HepG2 (cell line): Measurements from ENCODE around the gene BATF. TPM values are rescaled to one million over a fixed set of nuclear protein-coding genes. Genes with fewer than 3 reads are reported as not detected.

Source experiments
- EHMT2 ChIP-seq: fragments of 200-600 bp; sonication (generic); IDR thresholded peaks from 2 replicates; pipeline ENCODE4 v1.7.0; 2017; ENCODE audit warnings: antibody characterized with exemption, low read depth, low read length, borderline replicate concordance
- HMG20B ChIP-seq: conservative IDR thresholded peaks from 2 replicates; pipeline ENCODE4 v1.6.1; 2016; ENCODE audit warnings: missing genetic modification reagents, missing compliant biosample characterization
- LCORL ChIP-seq, 2 experiments: fragments of 450-650 bp in 1 of 2; sonication (generic) in 1 of 2; formaldehyde crosslinking in 1 of 2; IDR thresholded peaks; 2 replicates each; pipeline versions ENCODE4 v1.5.0 to v1.6.1; 2017 to 2020; ENCODE audit warnings: antibody characterized with exemption in 1 of 2, missing genetic modification reagents in 1 of 2
- PLRG1 ChIP-seq: fragments of 450-650 bp; conservative IDR thresholded peaks from 2 replicates; pipeline ENCODE4 v1.6.1; 2016
- REST ChIP-seq, 2 experiments: IDR thresholded peaks; 2 replicates each; pipeline ENCODE4 v1.6.1; 2011 to 2012; ENCODE audit warnings: low read length in 2 of 2, borderline replicate concordance in 1 of 2, low read depth in 1 of 2, mild to moderate bottlenecking in 1 of 2, moderate library complexity in 1 of 2
- STAT5B ChIP-seq: sonication (generic); formaldehyde crosslinking; IDR thresholded peaks from 2 replicates; pipeline ENCODE4 v1.4.0; 2020; ENCODE audit warnings: missing genetic modification reagents
- TBX3 ChIP-seq: fragments of 450-650 bp; IDR thresholded peaks from 2 replicates; pipeline ENCODE4 v1.6.1; 2017; ENCODE audit warnings: antibody characterized with exemption, mild to moderate bottlenecking, inconsistent platforms, borderline replicate concordance
- ZBTB7A ChIP-seq: sonication (generic); formaldehyde crosslinking; IDR thresholded peaks from 2 replicates; pipeline ENCODE4 v1.8.0; 2022; ENCODE audit warnings: mild to moderate bottlenecking, missing genetic modification reagents
- ZNF24 ChIP-seq: fragments of 450-650 bp; IDR thresholded peaks from 2 replicates; pipeline ENCODE4 v1.6.1; 2017; ENCODE audit warnings: antibody characterized with exemption, mild to moderate bottlenecking
- ZNF263 ChIP-seq: sonication (generic); formaldehyde crosslinking; IDR thresholded peaks from 2 replicates; pipeline ENCODE4 v1.4.0; 2020; ENCODE audit warnings: missing genetic modification reagents
- ZNF281 ChIP-seq: sonication (generic); formaldehyde crosslinking; IDR thresholded peaks from 2 replicates; pipeline ENCODE4 v1.4.0; 2020; ENCODE audit warnings: missing genetic modification reagents, borderline replicate concordance
- ZNF296 ChIP-seq: sonication (generic); formaldehyde crosslinking; conservative IDR thresholded peaks from 2 replicates; pipeline ENCODE4 v1.5.0; 2020; ENCODE audit warnings: mild to moderate bottlenecking, missing genetic modification reagents
- ZNF354B ChIP-seq: sonication (generic); formaldehyde crosslinking; IDR thresholded peaks from 2 replicates; pipeline ENCODE4 v1.8.0; 2022; ENCODE audit warnings: mild to moderate bottlenecking, missing genetic modification reagents
- ZNF557 ChIP-seq: sonication (generic); formaldehyde crosslinking; IDR thresholded peaks from 2 replicates; pipeline ENCODE4 v1.4.0; 2020; ENCODE audit warnings: missing genetic modification reagents
- ZNF570 ChIP-seq: sonication (generic); formaldehyde crosslinking; IDR thresholded peaks from 2 replicates; pipeline ENCODE4 v1.4.0; 2020; ENCODE audit warnings: mild to moderate bottlenecking, missing genetic modification reagents, borderline replicate concordance
- ZNF7 ChIP-seq: IDR thresholded peaks from 2 replicates; pipeline ENCODE4 v1.6.1; 2016; ENCODE audit warnings: missing biosample characterization, missing genetic modification reagents
- ZNF724P ChIP-seq: sonication (generic); formaldehyde crosslinking; IDR thresholded peaks from 2 replicates; pipeline ENCODE4 v1.8.0; 2022; ENCODE audit warnings: missing genetic modification reagents, borderline replicate concordance
- ZNF839 ChIP-seq: sonication (generic); formaldehyde crosslinking; IDR thresholded peaks from 2 replicates; pipeline ENCODE4 v1.4.0; 2020; ENCODE audit warnings: missing genetic modification reagents, mild to moderate bottlenecking, borderline replicate concordance
- polyA plus RNA-seq, 8 experiments: library from polyadenylated mRNA; depleted of rRNA in 3 of 8; stranded (reverse) in 7 of 8; unstranded in 1 of 8; fragments of >200 nt; fragmentation: Illumina TruSeq in 4 of 8; extraction: Trizol in 4 of 8; gene quantifications; 2 replicates each; pipeline versions ENCODE4 v1.2.1 to v1.2.3, GENCODE V29; 2011 to 2016; ENCODE audit warnings: low read depth in 4 of 8, missing spikeins in 1 of 8, mixed read lengths in 1 of 8; ENCODE audit not compliant: insufficient read depth in 1 of 8
- total RNA-seq, 5 experiments: library from RNA; depleted of rRNA; stranded (reverse); fragments of >200 nt; fragmentation: Illumina TruSeq; extraction: Trizol; gene quantifications; 2 replicates each; pipeline ENCODE4 v1.2.3, GENCODE V29; 2016; ENCODE audit warnings: low read depth in 1 of 5
- TF ChIP-seq, protein P1 (sequence below): sonication (generic); formaldehyde crosslinking; IDR thresholded peaks from 2 replicates; pipeline ENCODE4; 2020; ENCODE audit warnings: missing genetic modification reagents, mild to moderate bottlenecking, borderline replicate concordance
- TF ChIP-seq, protein P2 (sequence below): sonication (generic); formaldehyde crosslinking; IDR thresholded peaks from 2 replicates; pipeline ENCODE4 v1.8.1; 2023; ENCODE audit warnings: missing genetic modification reagents, mild to moderate bottlenecking, borderline replicate concordance

BATF gene
- total and polyA plus RNA-seq, 2 of the 13 experiments (the other 11 are each of a cell fraction or from before 2014, with no cell fraction given) = 0.22 to 0.37 TPM

GRCh38 chr14:75476274-75476995 lies 45.8 kb upstream of the BATF start (continued):
- TF ChIP-seq ZNF570 (CRISPR knock-in tag) = no peak
- no peak for TF ChIP-seq LCORL (IDR thresholded peaks at IDR 0.05)
- 0 out of 2 replicates have a peak, but pooled peaks have one; percentile 24 for TF ChIP-seq LCORL (CRISPR knock-in tag; IDR thresholded peaks at IDR 0.05)
- no peak for TF ChIP-seq REST (IDR thresholded peaks at IDR 0.05; ENCODE audit: borderline replicate concordance in 1 of 2, low read depth in 1 of 2, low read length in 2 of 2)
- TF ChIP-seq, protein P1, sequence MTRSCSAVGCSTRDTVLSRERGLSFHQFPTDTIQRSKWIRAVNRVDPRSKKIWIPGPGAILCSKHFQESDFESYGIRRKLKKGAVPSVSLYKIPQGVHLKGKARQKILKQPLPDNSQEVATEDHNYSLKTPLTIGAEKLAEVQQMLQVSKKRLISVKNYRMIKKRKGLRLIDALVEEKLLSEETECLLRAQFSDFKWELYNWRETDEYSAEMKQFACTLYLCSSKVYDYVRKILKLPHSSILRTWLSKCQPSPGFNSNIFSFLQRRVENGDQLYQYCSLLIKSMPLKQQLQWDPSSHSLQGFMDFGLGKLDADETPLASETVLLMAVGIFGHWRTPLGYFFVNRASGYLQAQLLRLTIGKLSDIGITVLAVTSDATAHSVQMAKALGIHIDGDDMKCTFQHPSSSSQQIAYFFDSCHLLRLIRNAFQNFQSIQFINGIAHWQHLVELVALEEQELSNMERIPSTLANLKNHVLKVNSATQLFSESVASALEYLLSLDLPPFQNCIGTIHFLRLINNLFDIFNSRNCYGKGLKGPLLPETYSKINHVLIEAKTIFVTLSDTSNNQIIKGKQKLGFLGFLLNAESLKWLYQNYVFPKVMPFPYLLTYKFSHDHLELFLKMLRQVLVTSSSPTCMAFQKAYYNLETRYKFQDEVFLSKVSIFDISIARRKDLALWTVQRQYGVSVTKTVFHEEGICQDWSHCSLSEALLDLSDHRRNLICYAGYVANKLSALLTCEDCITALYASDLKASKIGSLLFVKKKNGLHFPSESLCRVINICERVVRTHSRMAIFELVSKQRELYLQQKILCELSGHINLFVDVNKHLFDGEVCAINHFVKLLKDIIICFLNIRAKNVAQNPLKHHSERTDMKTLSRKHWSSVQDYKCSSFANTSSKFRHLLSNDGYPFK = no peak
- TF ChIP-seq HMG20B = no peak
- no peak for TF ChIP-seq ZNF354B (CRISPR knock-in tag)
- no peak for TF ChIP-seq ZNF24
- TF ChIP-seq ZNF263 (CRISPR knock-in tag) = peak; percentile 19; the same call in 1 of the 2 replicates
- no peak for TF ChIP-seq ZNF557
- no peak for TF ChIP-seq STAT5B (CRISPR knock-in tag)
- no peak for TF ChIP-seq PLRG1
- TF ChIP-seq ZBTB7A (CRISPR knock-in tag) = no peak
- no peak for TF ChIP-seq EHMT2
- TF ChIP-seq, protein P2, sequence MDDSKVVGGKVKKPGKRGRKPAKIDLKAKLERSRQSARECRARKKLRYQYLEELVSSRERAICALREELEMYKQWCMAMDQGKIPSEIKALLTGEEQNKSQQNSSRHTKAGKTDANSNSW (CRISPR knock-in tag) = no peak
- no peak for TF ChIP-seq TBX3
- no peak for TF ChIP-seq ZNF296 (CRISPR knock-in tag)
- TF ChIP-seq ZNF281 (CRISPR knock-in tag) = no peak
- TF ChIP-seq ZNF7 (CRISPR knock-in tag) = no peak
- no peak for TF ChIP-seq ZNF724P (CRISPR knock-in tag)
- TF ChIP-seq ZNF839 = no peak
